ENCODE results near the gene PIAS3.
"Not testable (repeated sequence)": the region's sequence is repeated elsewhere in the genome, so short reads cannot be mapped to it uniquely, and the experiment has no call there.

Gene PIAS3

DNA sequence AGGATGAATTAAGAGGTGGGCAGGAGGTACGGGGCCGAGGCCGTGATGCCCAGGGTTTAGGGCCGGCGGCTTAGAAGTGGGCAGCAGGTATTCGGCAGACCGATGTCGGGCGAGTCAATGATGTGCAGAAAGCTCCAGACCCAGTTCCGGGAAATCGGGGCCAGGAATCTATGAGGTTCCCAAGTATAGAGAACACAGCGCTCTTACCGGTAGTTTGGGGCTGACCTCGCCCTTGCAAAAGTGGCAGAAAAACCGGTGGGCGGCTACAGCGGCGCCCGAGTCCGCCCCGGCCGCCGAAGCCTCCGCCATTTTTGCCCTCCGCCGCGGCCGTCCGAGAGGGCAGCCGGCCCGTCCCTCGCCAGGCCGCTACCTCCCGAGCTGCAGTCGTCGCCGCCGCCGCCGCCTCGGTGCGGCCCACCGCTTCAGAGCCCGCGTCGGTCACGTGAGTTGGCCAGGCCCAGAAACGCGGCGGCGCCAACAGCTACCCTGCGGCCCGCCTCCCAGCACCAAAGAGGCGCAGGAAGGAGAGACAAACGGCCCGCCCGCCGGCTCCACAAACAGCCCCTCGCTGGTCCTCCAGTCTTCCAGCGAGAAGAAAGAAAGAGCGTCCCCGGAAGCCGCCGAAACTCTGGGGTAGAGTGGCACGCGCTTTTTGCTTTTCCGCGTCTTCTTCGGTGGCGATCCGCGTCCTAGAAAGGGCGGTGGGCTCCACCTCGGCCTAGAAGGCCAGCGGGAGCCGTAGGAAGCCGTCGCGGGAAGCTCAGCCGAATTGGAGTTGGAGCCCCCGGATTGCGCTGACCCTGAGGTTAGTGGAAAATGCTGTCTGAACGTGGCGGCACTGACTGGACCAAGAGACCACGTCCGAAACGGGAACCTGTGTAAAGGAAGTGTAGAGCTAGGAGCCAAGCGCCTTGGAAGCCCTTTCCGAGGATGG, 35.0 kb downstream of the PIAS3 start, which contains the start of the genes POLR3C and RNF115:
Gene POLR3C (plus strand): TSS at position 636 of the 934 bp plus-strand sequence. CDS start 1,577 bp downstream, outside the sequence.
Gene RNF115 (minus strand): TSS at position 531 of the 934 bp plus-strand sequence. CDS start 222 bp downstream, at position 309.
- DNase-seq (ENCODE audit: low read depth in 2 of 2), result peak; percentile 74 to 78

DNA sequence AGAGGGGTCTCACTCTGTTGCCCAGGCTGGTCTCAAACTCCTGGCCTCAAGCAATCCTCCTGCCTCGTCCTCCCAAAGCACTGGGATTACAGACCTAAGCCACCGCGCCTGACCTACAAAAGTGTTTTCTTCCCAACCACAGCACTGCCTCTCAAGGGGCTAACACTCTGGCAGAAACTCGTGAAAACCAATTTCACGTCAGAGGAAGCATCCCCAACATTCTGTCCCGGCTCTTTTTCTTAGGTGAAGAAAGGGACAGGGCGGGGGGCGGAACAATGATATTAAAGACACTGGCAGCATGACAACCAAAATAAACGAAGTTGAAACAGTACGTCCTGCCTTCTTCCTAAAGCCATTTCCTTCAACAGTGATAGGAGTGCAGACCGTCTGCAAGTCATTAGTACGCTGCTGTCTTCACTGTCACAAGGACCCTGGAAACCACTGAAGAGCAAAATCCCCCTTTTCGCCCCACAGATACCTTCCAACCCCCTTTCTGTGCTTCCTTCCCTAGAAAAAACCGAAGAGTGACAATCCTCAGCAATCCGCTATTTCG, 36.0 kb downstream of the PIAS3 start:
- not testable (repeated sequence) for DNase-seq (ENCODE audit: low read depth in 2 of 2)

DNA sequence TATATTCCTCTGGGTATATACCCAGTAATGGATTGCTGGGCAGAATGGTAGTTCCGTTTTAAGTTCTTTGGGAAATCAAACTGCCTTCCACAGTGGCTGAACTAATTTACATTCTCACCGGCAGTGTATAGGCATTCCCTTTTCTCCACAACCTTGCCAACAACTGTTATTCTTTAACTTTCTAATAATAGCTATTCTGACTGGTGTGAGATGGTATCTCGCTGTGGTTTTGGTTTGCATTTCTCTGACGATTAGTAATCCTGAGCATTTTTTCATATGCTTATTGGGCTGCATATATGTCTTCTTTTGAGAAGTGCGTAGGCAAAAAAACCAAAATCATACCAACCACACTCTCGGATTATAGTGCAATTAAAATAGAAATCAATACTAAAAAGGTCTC, 40.8 kb downstream of the PIAS3 start:
- not testable (repeated sequence) for DNase-seq (ENCODE audit: low read depth in 2 of 2)

DNA sequence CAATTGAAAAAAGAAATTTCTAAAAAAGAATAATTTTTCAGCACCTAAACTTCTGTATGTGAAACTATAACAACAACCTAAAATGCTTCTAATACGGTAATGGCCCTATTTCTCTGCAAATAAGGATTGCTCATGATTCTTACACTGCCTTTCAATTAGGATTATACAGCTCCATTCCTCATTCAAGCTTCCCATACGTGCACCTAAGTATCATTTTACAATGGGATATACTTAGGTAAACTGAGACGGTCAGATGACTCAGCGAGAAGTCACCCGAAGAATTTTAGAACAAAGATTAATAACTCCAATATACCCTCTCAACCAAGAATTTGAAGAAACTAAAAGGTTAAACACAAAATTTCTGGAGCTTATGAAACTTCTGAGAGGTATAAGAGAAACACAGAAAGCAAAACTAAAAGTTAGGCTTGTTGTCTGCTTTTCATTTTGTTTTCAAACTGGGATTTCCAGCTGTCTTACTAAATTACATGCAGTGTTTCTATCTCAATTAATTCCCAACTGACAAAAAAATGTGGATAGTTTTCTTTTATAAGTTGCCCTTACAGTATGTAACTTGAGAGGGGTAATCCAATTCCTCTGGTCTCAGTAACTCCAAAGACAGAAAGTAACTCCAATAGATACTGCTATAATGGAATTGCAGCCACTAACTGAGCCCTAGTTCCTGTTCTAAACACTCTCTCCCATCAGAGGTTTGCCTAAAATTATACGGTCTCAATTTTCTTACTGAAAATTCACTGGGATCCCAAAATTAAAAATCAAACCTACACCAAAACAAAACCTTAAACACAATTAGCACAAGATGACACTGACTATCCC, 45.7 kb downstream of the PIAS3 start:
- not testable (repeated sequence) for DNase-seq (ENCODE audit: low read depth in 2 of 2)

DNA sequence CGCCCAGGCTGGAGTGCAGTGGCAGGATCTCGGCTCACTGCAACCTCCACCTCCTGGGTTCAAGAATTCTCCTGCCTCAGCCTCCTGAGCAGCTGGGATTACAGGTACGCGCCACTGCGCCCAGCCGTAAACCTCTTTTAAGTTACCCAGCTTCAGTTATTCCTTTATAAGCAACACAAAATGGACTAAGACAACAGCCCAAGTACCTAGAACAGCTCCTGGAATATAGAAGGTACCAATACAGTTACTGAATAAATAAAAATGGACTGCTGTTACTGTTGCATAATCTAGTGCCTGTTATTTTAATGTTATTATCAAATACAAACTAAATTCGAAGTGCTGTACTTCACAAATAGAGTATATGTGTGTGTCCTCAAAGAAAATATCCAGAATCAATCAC, 52.0 kb downstream of the PIAS3 start:
- DNase-seq (ENCODE audit: low read depth in 2 of 2), result no peak

DNA sequence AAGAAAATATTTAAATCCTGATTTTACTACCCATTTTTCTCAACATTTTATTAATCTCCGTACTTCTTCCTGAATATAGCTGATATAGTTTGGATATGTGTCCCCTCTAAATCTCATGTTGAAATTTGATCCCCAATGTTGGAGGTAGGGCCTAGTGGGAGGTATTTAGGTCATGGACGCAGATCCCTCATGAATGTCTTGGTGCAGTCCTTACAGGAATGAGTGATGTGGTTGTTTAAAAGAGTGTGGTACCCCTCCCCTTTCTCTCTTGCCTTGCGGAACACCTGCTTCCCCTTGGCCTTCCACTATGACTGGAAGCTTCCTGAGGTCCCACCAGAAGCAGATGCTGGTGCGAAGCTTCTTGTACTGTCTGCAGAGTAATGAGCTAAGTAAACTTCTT, 52.5 kb downstream of the PIAS3 start:
- DNase-seq (ENCODE audit: low read depth in 2 of 2), result no peak

DNA sequence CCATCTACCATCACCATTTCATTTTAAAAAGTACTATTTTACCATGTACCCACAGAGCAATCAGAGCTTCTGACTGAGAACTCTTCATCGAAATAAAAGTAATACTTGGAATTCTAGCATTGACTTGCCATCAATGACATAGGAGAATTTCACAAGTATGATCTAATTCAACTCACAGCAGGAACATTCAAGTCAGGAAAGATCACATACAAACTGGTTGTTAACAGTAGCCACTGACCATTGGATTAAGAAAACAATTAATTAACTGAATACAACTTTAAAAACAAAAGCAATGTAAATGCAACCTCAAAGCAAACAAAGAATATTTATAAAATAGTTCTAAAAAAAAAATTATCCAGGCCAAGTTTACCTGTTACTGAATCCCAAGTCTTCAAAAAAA, 53.8 kb downstream of the PIAS3 start:
- no peak for DNase-seq (ENCODE audit: low read depth in 2 of 2)

DNA sequence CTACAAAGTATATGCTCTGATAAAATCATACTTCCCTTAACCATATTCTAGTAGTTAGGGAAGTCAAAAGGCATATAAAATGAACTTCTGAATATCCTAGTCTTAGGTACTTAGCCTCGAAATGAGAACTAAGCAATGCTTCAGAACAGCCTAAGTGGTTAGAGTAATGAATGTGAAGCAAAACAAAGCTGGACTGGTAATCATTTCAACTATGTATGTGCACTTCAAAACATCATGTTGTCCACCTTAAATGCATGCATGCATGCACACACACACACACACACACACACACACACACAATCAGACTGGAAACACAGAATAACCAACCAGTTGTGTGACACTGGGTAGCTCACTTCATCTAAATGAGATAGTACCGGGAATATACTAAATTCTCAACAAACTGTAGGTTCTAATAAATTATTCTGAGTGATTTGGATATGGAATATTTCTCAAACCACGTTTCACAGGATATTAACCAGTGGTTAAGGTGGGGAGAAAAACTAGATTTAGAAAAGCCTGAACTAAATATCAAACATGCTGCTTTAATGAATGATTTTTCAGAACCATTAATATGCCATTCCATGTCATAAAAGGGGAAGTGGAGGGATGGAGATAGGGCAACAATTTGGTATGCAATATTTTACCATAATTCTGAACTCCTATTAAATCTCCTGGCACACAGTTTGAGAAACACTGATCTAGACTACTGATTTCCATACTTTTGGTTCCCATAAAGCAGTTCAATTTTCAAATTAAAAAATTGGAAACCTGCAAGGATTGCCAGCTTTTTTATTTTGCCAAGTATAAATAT, 54.4 kb downstream of the PIAS3 start:
- no peak for DNase-seq (ENCODE audit: low read depth in 2 of 2)

DNA sequence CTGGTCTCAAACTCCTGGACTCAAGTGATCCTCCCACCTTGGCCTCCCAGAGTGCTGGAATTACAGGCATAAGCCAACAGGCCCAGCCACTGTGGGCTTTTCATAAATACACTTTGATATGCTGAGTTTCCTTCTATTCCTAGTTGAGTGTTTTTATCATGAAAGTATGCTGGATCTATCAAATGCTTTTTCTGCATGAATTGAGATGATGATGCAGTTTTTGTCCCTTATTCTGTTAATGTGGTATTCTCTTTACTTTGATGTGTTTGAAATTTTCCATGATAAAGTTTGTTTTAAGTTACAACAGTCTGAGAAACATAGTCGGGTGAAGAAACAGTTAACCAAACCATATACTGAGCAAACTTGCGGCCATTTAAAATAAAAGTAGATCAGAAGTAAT, 59.1 kb downstream of the PIAS3 start:
- DNase-seq (ENCODE audit: low read depth in 2 of 2), result no peak
